OCI-LY7 (cell line): ENCODE results near the gene FADS3. TPM values are rescaled to one million over a fixed set of nuclear protein-coding genes. Genes with fewer than 3 reads are reported as not detected.

ENCODE experiments used
- BruUV-seq: library from RNA; stranded (reverse); fragments of 400-500 nt; replicated peaks from 2 replicates; lab custom pipeline; 2021; lab: Mats Ljungman, UMichigan
- CTCF ChIA-PET: fragments of 300-600 bp; sonication (Branson Sonifier 250); formaldehyde crosslinking; loops from one replicate; lab custom pipeline; 2022; ENCODE audit warnings: antibody characterized with exemption; ENCODE audit not compliant: unreplicated experiment; lab: Charles Lee
- POLR2A ChIA-PET: fragments of 300-600 bp; sonication (Branson Sonifier 250); formaldehyde crosslinking; loops from one replicate; lab custom pipeline; 2022; ENCODE audit warnings: antibody characterized with exemption; lab: Charles Lee
- DNase-seq: peaks from one replicate; pipeline ENCODE4 v3.0.0-alpha.2; 2015; ENCODE audit warnings: low spot score
- H2AFZ ChIP-seq: fragments of 200-600 bp; sonication (generic), shearing (Covaris generic); 2 replicates; pipeline ENCODE4 v1.6.1; 2014; ENCODE audit warnings: mild to moderate bottlenecking, antibody characterized with exemption, low read length, moderate library complexity
- H3K27ac ChIP-seq: fragments of 200-600 bp; sonication (generic); 2 replicates; pipeline ENCODE4 v1.5.1; 2014; ENCODE audit warnings: mixed run types, low read depth, mild to moderate bottlenecking, moderate library complexity, low read length, inconsistent platforms; ENCODE audit not compliant: poor library complexity, severe bottlenecking
- H3K36me3 ChIP-seq: fragments of 200-600 bp; sonication (generic); 2 replicates; pipeline ENCODE4 v1.6.1; 2014; ENCODE audit warnings: mild to moderate bottlenecking, antibody characterized with exemption, low read length, moderate library complexity, mixed read lengths; ENCODE audit not compliant: insufficient read depth
- H3K4me1 ChIP-seq: fragments of 200-600 bp; sonication (generic); 2 replicates; pipeline ENCODE4 v1.5.1; 2014; ENCODE audit warnings: mild to moderate bottlenecking, low read length; ENCODE audit not compliant: insufficient read depth, poor library complexity, severe bottlenecking
- H3K4me2 ChIP-seq: fragments of 200-600 bp; sonication (generic); 2 replicates; pipeline ENCODE4 v1.6.1; 2014; ENCODE audit warnings: mild to moderate bottlenecking, low read length
- H3K4me3 ChIP-seq: fragments of 200-600 bp; sonication (generic); 2 replicates; pipeline ENCODE4 v1.5.1; 2014; ENCODE audit warnings: mild to moderate bottlenecking, low read depth, low read length; ENCODE audit not compliant: poor library complexity, severe bottlenecking
- H3K79me2 ChIP-seq: fragments of 200-600 bp; sonication (generic); 2 replicates; pipeline ENCODE4 v1.6.1; 2016; ENCODE audit warnings: low read depth, mild to moderate bottlenecking, low read length, moderate library complexity, mixed read lengths; ENCODE audit not compliant: insufficient read depth
- H3K9me2 ChIP-seq: fragments of 200-600 bp; sonication (generic); 2 replicates; pipeline ENCODE4 v1.6.1; 2016; ENCODE audit warnings: mild to moderate bottlenecking, low read length, mixed read lengths; ENCODE audit not compliant: insufficient read depth
- H3K9me3 ChIP-seq: fragments of 200-600 bp; sonication (generic); 2 replicates; pipeline ENCODE4 v1.6.1; 2014; ENCODE audit warnings: mild to moderate bottlenecking, mixed run types, low read length, mixed read lengths
- H4K20me1 ChIP-seq: fragments of 200-600 bp; sonication (generic); 2 replicates; pipeline ENCODE4 v1.6.1; 2014; ENCODE audit warnings: mild to moderate bottlenecking, antibody characterized with exemption, low read length, moderate library complexity, mixed read lengths; ENCODE audit not compliant: insufficient read depth
- CTCF ChIP-seq: fragments of 200-600 bp; sonication (generic); conservative IDR thresholded peaks from 2 replicates; pipeline ENCODE4 v1.5.1; 2014; ENCODE audit warnings: mild to moderate bottlenecking, antibody characterized with exemption, low read length, moderate library complexity, mixed read lengths
- EZH2phosphoT487 ChIP-seq: fragments of 200-600 bp; sonication (generic); IDR thresholded peaks from 2 replicates; pipeline ENCODE4 v1.6.1; 2018; ENCODE audit warnings: low read depth, borderline replicate concordance, mild to moderate bottlenecking, mixed run types, antibody characterized with exemption, low read length, moderate library complexity, mixed read lengths
- intact Hi-C: fragments of 100-400 bp; cut with micrococcal nuclease; formaldehyde crosslinking; loops from one replicate; pipeline ENCODE4 v1.10.0; 2022; ENCODE audit not compliant: unreplicated experiment
- total RNA-seq, 2 experiments: library from RNA; depleted of rRNA in 1 of 2; stranded (reverse); fragments of >200 nt in 1 of 2; shearing (Covaris generic) in 1 of 2; gene quantifications; 2 replicates each; pipeline ENCODE4 v1.2.3, GENCODE V29; 2014 to 2022

The FADS3 gene
- total RNA-seq, 2 experiments from 2014 or later, result 103 to 191 TPM

GRCh38 chr11:61874377-61874809 lies 17.0 kb downstream of the FADS3 start:
- TF ChIP-seq CTCF, result no peak
- no peak for TF ChIP-seq EZH2phosphoT487
- BruUV-seq, result no TSS peak
- no peak overlapping the region for H3K27ac ChIP-seq
- H3K79me2 ChIP-seq, result peaks cover 9% of the 10 kb centered on the region; the same call in 1 of the 2 replicates
- no peaks in the 10 kb centered on the region for H3K9me2 ChIP-seq
- intact Hi-C loops, result no loop called here
- H3K4me2 ChIP-seq, result no peak overlapping the region
- peaks cover 26% of the 10 kb centered on the region for H3K4me1 ChIP-seq
- ChIA-PET CTCF (interaction anchor here (0.7 kb wide), 1 partner anchor 24 kb away, joined by 3 read pairs; no protein-coding TSS in a partner anchor), POLR2A (interaction anchor here (0.8 kb wide), 1 partner anchor 18 kb away, joined by 7 read pairs; no protein-coding TSS in a partner anchor)
- H3K4me3 ChIP-seq, result no peak overlapping the region
- DNase-seq, result no peak
- H3K9me3 ChIP-seq, result no peaks in the 10 kb centered on the region
- peaks cover 29% of the 10 kb centered on the region; the same call in 1 of the 2 replicates for H3K36me3 ChIP-seq
- no peak overlapping the region for H2AFZ ChIP-seq
- H4K20me1 ChIP-seq, result no peaks in the 10 kb centered on the region

GRCh38 chr11:61873588-61874376 lies 17.6 kb downstream of the FADS3 start:
- Histone ChIP-seq H3K9me2 (no peaks in the 10 kb centered on the region), H3K36me3 (peaks cover 24% of the 10 kb centered on the region; the same call in 1 of the 2 replicates), H3K27ac (no peak overlapping the region), H3K79me2 (peaks cover 3% of the 10 kb centered on the region; the same call in 1 of the 2 replicates), H2AFZ (no peak overlapping the region), H4K20me1 (no peaks in the 10 kb centered on the region), H3K4me3 (no peak overlapping the region), H3K4me1 (peaks cover 20% of the 10 kb centered on the region), H3K9me3 (no peaks in the 10 kb centered on the region), H3K4me2 (no peak overlapping the region)
- no TSS peak for BruUV-seq
- CTCF ChIA-PET, result no interaction called here
- TF ChIP-seq CTCF, result no peak
- no peak for TF ChIP-seq EZH2phosphoT487
- no peak for DNase-seq
- intact Hi-C loops, result no loop called here
- POLR2A ChIA-PET, result no interaction called here
